ENCODE results near the gene MTRF1. TPM values are rescaled to one million over a fixed set of nuclear protein-coding genes. Genes with fewer than 3 reads are reported as not detected.

Gene MTRF1
- total and polyA plus RNA-seq, 2 of the 8 experiments (the other 6 are each of a cell fraction or from before 2014, with no cell fraction given) = 8.0 to 19.2 TPM

DNA sequence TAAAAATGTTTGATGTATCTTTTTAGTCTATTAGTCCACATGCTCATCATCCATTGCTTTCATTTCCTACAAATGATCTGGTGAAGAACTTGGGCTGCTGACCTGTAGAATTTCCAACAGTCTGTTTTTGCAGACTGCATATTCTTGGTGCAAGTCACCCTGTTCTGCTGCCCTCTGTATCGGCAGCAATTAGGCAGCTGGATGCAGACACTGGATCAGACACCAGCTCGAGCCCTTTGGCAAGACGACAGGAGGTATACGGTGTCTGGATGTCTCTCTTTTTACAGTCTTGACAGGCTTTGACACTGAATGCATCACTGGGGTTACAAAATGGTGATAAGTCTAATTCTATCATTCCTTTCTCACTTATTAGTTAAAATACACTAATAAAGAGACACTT, 21.8 kb downstream of the MTRF1 start (continued):
- TF ChIP-seq SP2 (IDR thresholded peaks at IDR 0.05; ENCODE audit: low read length) = no peak

Data from H1 (cell line).